NCI-H510A (cell line): ENCODE results near the gene ALX1.

Experiments used
- DNase-seq: peaks from one replicate; lab custom pipeline; 2025; lab: John Stamatoyannopoulos, UW

ALX1 gene

DNA sequence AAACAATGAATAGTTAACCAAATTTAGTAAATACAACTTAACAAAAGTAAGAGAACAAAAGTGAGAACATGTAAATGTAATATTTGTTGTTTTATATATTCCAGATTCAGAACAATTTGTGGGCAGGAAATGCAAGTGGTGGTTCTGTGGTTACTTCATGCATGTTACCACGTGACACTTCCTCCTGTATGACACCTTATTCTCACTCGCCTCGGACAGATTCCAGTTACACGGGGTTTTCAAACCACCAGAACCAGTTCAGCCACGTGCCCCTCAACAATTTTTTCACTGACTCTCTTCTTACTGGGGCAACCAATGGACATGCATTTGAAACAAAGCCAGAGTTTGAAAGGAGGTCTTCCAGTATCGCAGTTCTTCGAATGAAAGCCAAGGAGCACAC, 21.0 kb downstream of the ALX1 start:
- no peak for DNase-seq

DNA sequence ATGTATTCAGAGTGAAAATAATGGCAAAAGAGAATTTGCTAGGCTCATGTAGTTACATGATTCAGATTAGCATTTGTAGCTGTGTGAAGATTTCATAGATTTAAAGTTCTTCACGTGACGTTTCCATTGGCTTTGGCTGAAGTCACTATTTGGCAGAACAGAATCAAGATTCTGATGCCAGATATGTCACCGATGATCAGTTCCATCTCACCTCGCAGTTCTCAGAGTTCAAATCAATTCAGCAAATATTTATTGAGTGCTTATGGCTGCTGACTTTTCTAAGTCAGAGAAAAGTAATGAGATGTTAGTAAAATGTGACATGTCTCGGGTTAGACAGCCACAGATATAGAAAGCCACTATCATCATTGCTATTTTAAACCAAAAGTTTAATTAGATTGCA, 28.4 kb downstream of the ALX1 start:
- no peak for DNase-seq

DNA sequence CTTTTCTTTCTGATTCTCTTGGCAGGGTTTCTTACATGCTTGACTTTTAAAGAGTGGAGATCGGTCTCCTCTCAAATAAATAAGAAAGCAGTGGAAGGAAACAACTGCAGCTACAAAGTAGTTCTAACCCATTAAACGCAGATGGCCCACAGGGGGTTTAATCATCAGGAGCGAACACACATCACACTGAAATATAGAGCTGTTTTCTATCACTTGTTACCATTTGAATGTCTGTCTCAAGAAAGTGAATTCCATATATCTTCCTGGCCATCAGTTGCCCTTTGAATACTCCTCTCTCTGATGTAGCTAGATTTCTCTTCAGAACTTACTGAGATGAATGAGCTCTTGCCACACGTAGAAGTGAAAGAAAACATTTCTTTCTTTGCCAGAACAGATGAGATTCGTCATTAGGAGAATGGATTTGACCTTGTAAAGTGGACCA, 29.1 kb downstream of the ALX1 start:
- DNase-seq = no peak

GRCh38 chr12:85310025-85310424, 30.0 kb downstream of the ALX1 start:
- DNase-seq = no peak

DNA sequence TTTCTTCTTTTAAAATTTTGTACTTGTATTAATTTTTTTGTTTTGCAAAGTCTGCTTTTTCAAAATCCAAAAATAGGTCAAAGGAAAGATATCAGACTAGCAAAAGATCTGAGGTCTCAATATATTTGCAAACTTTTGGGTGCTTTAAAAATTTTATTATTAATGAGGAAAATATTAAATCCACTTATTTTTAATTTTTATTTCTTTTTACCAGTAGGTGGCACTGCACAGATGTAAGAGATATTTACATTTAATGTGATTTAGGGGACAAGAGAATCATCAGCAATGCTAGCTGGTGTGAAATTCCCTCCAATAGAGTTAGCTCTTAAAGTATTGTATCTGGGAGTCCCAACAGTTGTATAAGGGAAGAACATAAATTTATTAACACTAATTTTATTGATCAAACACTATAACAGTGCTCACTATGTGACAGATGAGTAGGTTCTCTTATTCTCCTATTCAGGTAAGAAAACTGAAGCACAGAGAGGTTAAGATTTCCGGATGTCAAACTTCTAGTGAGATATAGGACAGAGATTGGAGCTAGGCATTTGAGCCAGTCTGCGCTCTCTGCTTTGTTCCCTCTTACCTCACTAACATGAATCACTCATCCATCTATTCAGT, 30.5 kb downstream of the ALX1 start:
- DNase-seq = no peak

GRCh38 chr12:85317866-85318636, 38.0 kb downstream of the ALX1 start:
- DNase-seq = peak; percentile 10

DNA sequence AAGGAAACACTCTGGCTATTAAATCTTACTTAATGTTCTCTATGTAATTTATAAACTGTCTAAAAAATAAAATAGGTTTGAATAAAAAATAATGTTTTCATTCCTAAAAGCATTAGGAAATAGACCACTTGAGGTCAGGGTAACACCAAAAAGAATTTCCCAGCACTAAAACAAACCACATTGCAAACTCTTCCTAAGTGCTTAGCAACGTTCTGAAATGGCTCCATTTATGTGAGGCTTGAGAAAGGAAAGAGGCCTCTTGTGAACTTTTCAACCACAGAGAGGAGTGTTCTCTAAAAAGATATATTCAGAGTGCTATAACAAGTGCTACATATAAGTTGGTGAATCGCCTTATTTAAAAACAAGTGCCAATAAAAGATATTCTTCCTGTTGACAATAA, 42.7 kb downstream of the ALX1 start:
- DNase-seq = no peak

- no peak for DNase-seq
Observed at GRCh38 chr12:85325442-85325841, 45.4 kb downstream of the ALX1 start.

- DNase-seq = no peak
Observed at GRCh38 chr12:85329913-85330312, 49.9 kb downstream of the ALX1 start.

GRCh38 chr12:85348779-85349178, 68.8 kb downstream of the ALX1 start:
- DNase-seq = no peak

DNA sequence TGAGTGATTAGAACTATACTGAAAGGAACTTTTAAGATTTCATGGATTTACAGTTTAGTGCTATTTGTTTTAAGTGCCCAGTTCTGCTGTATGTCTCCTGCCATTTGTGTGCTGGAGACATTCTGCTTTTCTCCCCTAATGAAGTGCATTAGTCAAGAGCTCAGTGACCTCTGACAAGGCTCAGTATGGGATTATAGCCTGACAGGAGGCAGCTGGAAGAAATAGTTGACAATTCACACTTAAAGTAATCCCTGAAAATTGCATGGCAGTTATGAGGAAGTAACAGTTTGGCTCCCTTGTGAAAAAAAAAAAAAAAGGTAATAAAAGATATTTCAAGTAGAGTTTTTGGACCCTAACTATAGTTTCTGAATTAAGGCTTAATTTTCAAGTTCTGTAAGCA, 70.3 kb downstream of the ALX1 start:
- DNase-seq = no peak
